GM23248 (cell line): ENCODE data around the gene EXOSC1. TPM values are rescaled to one million over a fixed set of nuclear protein-coding genes. Genes with fewer than 3 reads are reported as not detected.
A peak's percentile ranks its signal among the peaks of the same experiment; 100 is the strongest.

ENCODE experiments used
- DNase-seq: peaks from one replicate; pipeline ENCODE4 v3.0.0-alpha.2; 2015
- H2AFZ ChIP-seq: fragments of 200-600 bp; sonication (generic); 2 replicates; pipeline ENCODE4 v1.6.1; 2016; ENCODE audit warnings: antibody characterized with exemption
- H3F3A ChIP-seq: fragments of 200-600 bp; sonication (generic); 2 replicates; pipeline ENCODE4 v1.6.1; 2016; ENCODE audit warnings: mild to moderate bottlenecking, antibody characterized with exemption, mixed run types; ENCODE audit not compliant: insufficient read depth
- H3K27ac ChIP-seq: fragments of 200-600 bp; sonication (generic); 2 replicates; pipeline ENCODE4 v1.5.1; 2016; ENCODE audit warnings: mild to moderate bottlenecking
- H3K27me3 ChIP-seq: fragments of 200-600 bp; sonication (generic); replicated peaks from 2 replicates; pipeline ENCODE4 v1.6.1; 2016; ENCODE audit warnings: mild to moderate bottlenecking; ENCODE audit not compliant: insufficient read depth
- H3K36me3 ChIP-seq: fragments of 200-600 bp; sonication (generic); 2 replicates; pipeline ENCODE4 v1.6.1; 2016; ENCODE audit warnings: low read depth, mild to moderate bottlenecking
- H3K4me1 ChIP-seq: fragments of 200-600 bp; sonication (generic); 2 replicates; pipeline ENCODE4 v1.6.1; 2016; ENCODE audit warnings: mild to moderate bottlenecking; ENCODE audit not compliant: insufficient read depth
- H3K4me2 ChIP-seq: fragments of 200-600 bp; sonication (generic); one replicate; pipeline ENCODE4 v1.6.1; 2016; ENCODE audit warnings: mild to moderate bottlenecking; ENCODE audit not compliant: unreplicated experiment
- H3K4me3 ChIP-seq: fragments of 200-600 bp; sonication (generic); 2 replicates; pipeline ENCODE4 v1.5.1; 2016; ENCODE audit warnings: mild to moderate bottlenecking
- H3K79me2 ChIP-seq: fragments of 200-600 bp; sonication (generic); 2 replicates; pipeline ENCODE4 v1.6.1; 2016; ENCODE audit warnings: mild to moderate bottlenecking; ENCODE audit not compliant: insufficient read depth
- H3K9ac ChIP-seq: fragments of 200-600 bp; sonication (generic); 2 replicates; pipeline ENCODE4 v1.6.1; 2016; ENCODE audit warnings: mild to moderate bottlenecking
- H3K9me2 ChIP-seq: fragments of 200-600 bp; sonication (generic); 2 replicates; pipeline ENCODE4 v1.6.1; 2016; ENCODE audit warnings: mixed run types, mild to moderate bottlenecking, moderate library complexity; ENCODE audit not compliant: insufficient read depth
- H3K9me3 ChIP-seq: fragments of 200-600 bp; sonication (generic); one replicate; pipeline ENCODE4 v1.6.1; 2017; ENCODE audit warnings: low read depth
- H4K20me1 ChIP-seq: fragments of 200-600 bp; sonication (generic); 2 replicates; pipeline ENCODE4 v1.6.0; 2016; ENCODE audit not compliant: insufficient read depth
- EZH2 ChIP-seq: fragments of 200-600 bp; sonication (generic); IDR thresholded peaks from 2 replicates; pipeline ENCODE4 v1.6.1; 2018; ENCODE audit warnings: antibody characterized with exemption, mild to moderate bottlenecking; ENCODE audit not compliant: insufficient read depth, poor library complexity, severe bottlenecking
- EZH2phosphoT487 ChIP-seq: fragments of 200-600 bp; sonication (generic); IDR thresholded peaks from 2 replicates; pipeline ENCODE4 v1.6.1; 2018; ENCODE audit warnings: antibody characterized with exemption, moderate library complexity, mild to moderate bottlenecking, low read depth; ENCODE audit not compliant: insufficient read depth
- WGBS, 2 experiments: methylation state at CpG; one replicate each; pipeline ENCODE4 v1.1.6; 2015 to 2017; ENCODE audit warnings: low lambda C conversion rate in 2 of 2, low coverage in 1 of 2; ENCODE audit errors: missing lambda C conversion rate in 2 of 2; 5-methylcytosine and 5-hydroxymethylcytosine counted together
- in situ Hi-C: fragments of 300-500 bp; cut with MboI; formaldehyde crosslinking; loops from 2 replicates; pipeline ENCODE4 v1.15.0; 2020
- polyA plus RNA-seq: library from polyadenylated mRNA; unstranded; fragments of >200 nt; fragmentation: Nextera tagmentation; extraction: Ambion mirVana; gene quantifications from 2 replicates; pipeline ENCODE4 v1.2.1, GENCODE V29; 2016
- total RNA-seq: library from RNA; depleted of rRNA; stranded (reverse); fragments of >200 nt; shearing (Covaris generic); gene quantifications from 2 replicates; pipeline ENCODE4 v1.2.3, GENCODE V29; 2014

Gene EXOSC1
- total and polyA plus RNA-seq, 2 experiments from 2014 or later, result 46.8 to 56.6 TPM

GRCh38 chr10:97463363-97464132 lies 17.7 kb upstream of the EXOSC1 start:
- Histone ChIP-seq H3K9ac (no peak overlapping the region), H3K27ac (peak overlapping the region; percentile 52)
- in situ Hi-C loops, result no loop called here

GRCh38 chr10:97462309-97462708 lies 16.5 kb upstream of the EXOSC1 start:
- WGBS, 2 experiments, result 76 to 78% methylated on average over 2 of the region's 2 CpGs
- Histone ChIP-seq H3K4me2 (no peak overlapping the region), H3K9me3 (no peaks in the 10 kb centered on the region), H3K27ac (no peak overlapping the region), H3K9me2 (no peaks in the 10 kb centered on the region), H3F3A (peaks cover 79% of the 10 kb centered on the region), H3K9ac (no peak overlapping the region), H4K20me1 (0 out of 2 replicates have a peak, but pooled peaks cover 4% of the 10 kb centered on the region), H3K4me1 (peaks cover 8% of the 10 kb centered on the region; the same call in 1 of the 2 replicates), H3K36me3 (peaks cover 55% of the 10 kb centered on the region), H3K4me3 (no peak overlapping the region), H2AFZ (no peak overlapping the region), H3K27me3 (no peaks in the 10 kb centered on the region), H3K79me2 (peaks cover 3% of the 10 kb centered on the region; the same call in 1 of the 2 replicates)
- in situ Hi-C loops, result no loop called here
- no peak for DNase-seq
- TF ChIP-seq EZH2 (no peak), EZH2phosphoT487 (no peak)

More at GRCh38 chr10:97463363-97464132, 17.7 kb upstream of the EXOSC1 start:
- DNase-seq, result peak; percentile 79
- peaks cover 3% of the 10 kb centered on the region for H3K79me2 ChIP-seq
- no peak overlapping the region for H3K4me2 ChIP-seq
- H3K4me3 ChIP-seq, result no peak overlapping the region
- TF ChIP-seq EZH2 (no peak), EZH2phosphoT487 (no peak)
- no peaks in the 10 kb centered on the region for H3K9me2 ChIP-seq
- H3K27me3 ChIP-seq, result no peaks in the 10 kb centered on the region
- 0 out of 2 replicates have a peak, but pooled peaks cover 4% of the 10 kb centered on the region for H4K20me1 ChIP-seq
- peaks cover 57% of the 10 kb centered on the region; the same call in 1 of the 2 replicates for H3K36me3 ChIP-seq
- H3K4me1 ChIP-seq, result peaks cover 8% of the 10 kb centered on the region; the same call in 1 of the 2 replicates
- peaks cover 83% of the 10 kb centered on the region for H3F3A ChIP-seq
- no peaks in the 10 kb centered on the region for H3K9me3 ChIP-seq
- 77 to 78% methylated on average over 4 of the region's 4 CpGs for WGBS, 2 experiments
- no peak overlapping the region for H2AFZ ChIP-seq

- in situ Hi-C loops, result no loop called here
- 68 to 70% methylated on average over 7 of the region's 7 CpGs for WGBS, 2 experiments
Measured at GRCh38 chr10:97459933-97460332, 14.1 kb upstream of the EXOSC1 start.

GRCh38 chr10:97459111-97459510 lies 13.3 kb upstream of the EXOSC1 start:
- no peaks in the 10 kb centered on the region for H3K9me2 ChIP-seq
- no peaks in the 10 kb centered on the region for H3K27me3 ChIP-seq
- peaks cover 66% of the 10 kb centered on the region for H3F3A ChIP-seq
- H3K9me3 ChIP-seq, result no peaks in the 10 kb centered on the region
- 0 out of 2 replicates have a peak, but pooled peaks cover 3% of the 10 kb centered on the region for H4K20me1 ChIP-seq
- DNase-seq, result no peak
- H3K79me2 ChIP-seq, result peaks cover 19% of the 10 kb centered on the region
- TF ChIP-seq EZH2, result no peak
- no peak for TF ChIP-seq EZH2phosphoT487
- no peak overlapping the region for H3K4me2 ChIP-seq
- no peak overlapping the region for H3K27ac ChIP-seq
- in situ Hi-C loops, result no loop called here
- H3K9ac ChIP-seq, result no peak overlapping the region
- H3K4me1 ChIP-seq, result peaks cover 4% of the 10 kb centered on the region; the same call in 1 of the 2 replicates
- peaks cover 61% of the 10 kb centered on the region for H3K36me3 ChIP-seq
- no peak overlapping the region for H3K4me3 ChIP-seq
- no peak overlapping the region for H2AFZ ChIP-seq
- 89 to 94% methylated on average over 7 of the region's 7 CpGs for WGBS, 2 experiments

More at GRCh38 chr10:97459933-97460332, 14.1 kb upstream of the EXOSC1 start:
- no peak overlapping the region for H3K27ac ChIP-seq
- no peak for TF ChIP-seq EZH2phosphoT487
- no peak for TF ChIP-seq EZH2
- no peak overlapping the region for H3K9ac ChIP-seq
- DNase-seq, result no peak
- no peak overlapping the region for H3K4me2 ChIP-seq
- no peak overlapping the region for H2AFZ ChIP-seq
- peaks cover 10% of the 10 kb centered on the region for H3K79me2 ChIP-seq
- 0 out of 2 replicates have a peak, but pooled peaks cover 4% of the 10 kb centered on the region for H4K20me1 ChIP-seq
- H3K9me3 ChIP-seq, result no peaks in the 10 kb centered on the region
- H3K4me1 ChIP-seq, result peaks cover 8% of the 10 kb centered on the region; the same call in 1 of the 2 replicates
- H3F3A ChIP-seq, result peaks cover 67% of the 10 kb centered on the region
- no peaks in the 10 kb centered on the region for H3K27me3 ChIP-seq
- no peak overlapping the region for H3K4me3 ChIP-seq
- H3K36me3 ChIP-seq, result peaks cover 57% of the 10 kb centered on the region
- no peaks in the 10 kb centered on the region for H3K9me2 ChIP-seq
